Measurements from ENCODE around the gene VAMP4.
"Not testable (repeated sequence)": the region's sequence is repeated elsewhere in the genome, so short reads cannot be mapped to it uniquely, and the experiment has no call there.

Gene VAMP4

DNA sequence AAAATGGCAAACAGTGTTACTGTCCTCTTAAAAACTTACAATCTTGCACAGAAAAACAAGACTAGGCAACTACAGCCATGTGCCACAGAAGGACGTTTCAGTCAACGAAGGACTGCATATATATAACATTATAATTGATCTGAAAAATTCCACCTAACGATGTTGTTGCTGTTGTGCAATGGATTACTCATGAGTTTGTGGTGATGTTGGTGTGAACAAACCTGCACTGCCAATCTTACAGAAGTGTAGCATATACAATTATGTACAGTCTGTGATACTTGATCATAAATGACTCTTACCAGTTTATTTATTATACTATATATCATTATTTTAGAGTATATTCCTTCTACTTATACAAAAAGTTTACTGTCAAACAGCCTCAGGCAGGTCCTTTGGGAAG, 6.8 kb upstream of the VAMP4 start:
- no peak for DNase-seq

DNA sequence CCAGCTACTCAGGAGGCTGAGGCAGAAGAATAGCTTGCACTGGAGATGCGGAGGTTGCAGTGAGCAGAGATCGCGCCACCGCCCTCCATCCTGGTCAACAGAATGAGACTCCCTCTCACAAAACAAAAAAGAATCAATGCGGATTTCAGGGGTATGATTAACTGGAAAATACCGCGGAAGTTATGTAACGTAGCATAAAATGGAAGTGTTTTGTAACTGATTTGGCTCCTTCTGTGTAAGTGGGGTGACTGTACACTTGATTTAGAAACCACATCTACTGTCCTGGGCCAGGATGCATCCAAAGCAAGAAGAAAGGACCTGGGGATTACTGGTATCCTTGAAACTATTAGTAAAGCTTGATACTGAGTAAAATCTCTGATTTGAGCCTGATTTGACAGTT, 3.1 kb upstream of the VAMP4 start:
- no peak for DNase-seq

DNA sequence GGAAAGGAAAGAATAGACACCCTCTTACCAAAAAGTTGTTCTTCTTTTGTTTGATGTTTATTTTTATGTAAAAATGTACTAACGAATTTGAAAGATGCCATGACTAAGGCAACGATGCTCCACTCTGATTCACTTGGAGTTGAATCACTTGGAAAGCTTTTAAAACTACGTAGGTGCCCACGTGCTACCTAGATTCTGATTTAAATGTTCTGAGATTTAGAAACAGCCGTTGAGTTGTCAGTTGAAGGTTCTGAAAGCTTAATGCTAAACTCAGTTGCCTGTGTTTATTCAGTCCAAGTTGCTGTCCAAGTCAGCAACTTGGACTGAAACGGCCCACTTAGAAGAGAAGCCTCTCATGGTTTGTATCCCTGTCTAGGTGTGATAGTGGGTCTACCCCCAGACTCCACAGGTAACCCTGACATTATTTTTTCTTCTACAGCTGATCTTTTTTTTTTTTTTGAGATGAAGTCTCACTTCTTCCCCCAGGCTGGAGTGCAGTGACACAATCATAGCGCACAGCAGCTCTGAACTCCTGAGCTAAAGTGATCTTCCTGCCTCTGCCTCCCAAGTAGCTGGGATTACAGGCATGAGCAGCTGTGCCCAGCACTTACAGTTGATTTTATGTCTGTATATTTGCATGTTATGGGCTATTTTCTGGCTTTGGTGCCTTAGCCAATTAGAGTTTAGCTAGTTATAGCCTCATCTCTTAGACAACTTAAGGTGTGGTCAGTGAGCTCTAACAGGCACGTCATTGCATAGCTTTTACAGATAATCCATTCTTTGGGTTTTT, 1.4 kb upstream of the VAMP4 start:
- no peak for DNase-seq

DNA sequence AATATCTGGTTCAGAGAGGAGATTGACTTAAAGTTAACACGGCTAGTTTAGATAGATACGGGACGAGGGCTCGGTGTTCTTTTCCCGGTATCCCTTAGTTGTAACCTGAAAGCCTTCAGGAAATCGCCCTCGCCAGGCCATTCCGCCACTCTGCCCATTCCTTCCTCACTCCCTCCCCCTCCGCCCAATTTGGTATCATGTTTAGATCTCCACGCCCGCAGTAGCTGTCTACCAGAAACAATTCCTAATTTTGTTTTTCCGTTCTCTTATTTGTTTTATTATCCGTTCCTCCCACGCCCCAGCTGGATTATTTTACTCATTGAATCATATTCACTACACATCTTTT, 685 bp upstream of the VAMP4 start:
- peak; percentile 73 for DNase-seq

DNA sequence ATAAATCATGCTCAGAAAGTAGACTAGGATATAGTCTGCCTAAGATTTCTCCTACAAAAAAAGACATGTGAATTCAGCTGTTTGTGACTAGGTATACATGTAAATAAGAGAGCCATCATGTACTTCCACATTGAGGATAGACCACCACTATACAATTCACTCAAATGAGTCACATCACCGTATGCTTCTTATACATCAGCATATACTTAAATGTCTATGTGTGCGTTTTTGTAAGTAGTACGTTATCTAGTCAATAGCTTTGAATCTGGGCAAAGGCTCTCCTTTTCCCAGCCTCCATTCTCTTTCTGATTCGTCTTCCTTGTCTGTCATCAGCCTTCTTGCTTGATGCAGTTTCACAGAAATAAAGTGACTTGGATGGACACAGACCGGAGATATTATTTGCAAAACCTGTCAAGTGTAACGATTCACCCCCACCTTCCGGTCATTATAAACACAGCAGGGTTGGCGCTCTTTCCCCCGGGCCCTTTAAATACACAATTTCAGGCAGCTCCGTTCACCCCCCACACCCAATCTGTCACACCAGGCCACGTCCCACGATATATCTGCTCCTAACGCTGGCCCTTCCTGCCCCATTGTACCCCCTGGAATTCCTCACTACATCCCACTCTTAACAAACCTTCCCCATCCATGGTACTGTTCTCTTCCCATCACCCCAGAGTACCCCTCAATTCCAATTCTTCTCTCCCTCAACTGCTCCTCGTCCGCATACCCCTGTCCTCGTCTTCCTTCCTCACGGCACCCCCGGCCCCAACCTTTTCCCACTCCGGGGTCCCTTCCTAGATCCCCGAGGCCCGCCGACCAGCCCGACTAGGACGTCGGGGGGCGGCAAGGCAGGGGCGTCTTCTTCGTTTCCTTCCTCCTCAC, 636 bp downstream of the VAMP4 start:
- DNase-seq = peak; percentile 79

DNA sequence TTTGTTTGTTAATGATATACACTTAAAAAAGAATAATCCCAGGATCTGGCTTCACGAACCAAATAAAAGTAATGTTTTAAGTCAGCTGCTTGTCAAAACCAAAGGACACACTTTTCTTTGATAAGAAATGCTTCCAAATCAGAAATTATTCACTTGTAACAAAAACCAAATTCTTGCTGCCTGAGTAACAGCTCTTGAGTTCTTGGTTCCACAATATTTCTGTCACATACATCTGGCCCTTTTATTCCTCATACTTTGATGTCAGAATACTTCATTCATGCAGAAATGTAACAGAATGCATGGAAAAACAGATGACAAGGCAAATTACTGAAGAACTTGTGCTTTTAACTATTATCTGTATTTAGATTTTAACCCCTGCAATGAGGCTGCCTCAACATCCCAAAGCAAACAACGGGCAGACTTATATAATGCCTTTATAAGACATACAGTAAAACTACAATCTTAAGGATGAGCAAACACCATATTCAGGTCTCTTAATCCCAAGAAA, 1.5 kb downstream of the VAMP4 start:
- DNase-seq = no peak

DNA sequence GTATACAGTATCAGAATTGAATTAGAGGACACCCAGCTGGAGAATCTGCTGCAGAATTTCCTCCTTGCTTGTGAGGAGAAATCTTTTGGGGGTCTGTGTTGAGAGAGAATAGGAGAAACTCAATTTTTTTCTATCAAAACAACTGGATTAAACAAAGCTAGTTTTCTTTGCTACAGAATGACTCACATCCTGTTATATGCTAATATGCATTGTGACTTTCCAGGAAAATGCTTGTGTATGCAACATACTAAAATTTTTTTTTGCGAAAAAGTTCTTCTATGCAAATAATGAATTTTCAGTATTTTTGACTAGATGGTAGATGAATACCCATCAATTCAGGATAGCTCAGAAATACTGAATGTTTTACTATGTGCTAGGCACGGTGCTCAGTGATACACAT, 2.2 kb downstream of the VAMP4 start:
- no peak for DNase-seq

DNA sequence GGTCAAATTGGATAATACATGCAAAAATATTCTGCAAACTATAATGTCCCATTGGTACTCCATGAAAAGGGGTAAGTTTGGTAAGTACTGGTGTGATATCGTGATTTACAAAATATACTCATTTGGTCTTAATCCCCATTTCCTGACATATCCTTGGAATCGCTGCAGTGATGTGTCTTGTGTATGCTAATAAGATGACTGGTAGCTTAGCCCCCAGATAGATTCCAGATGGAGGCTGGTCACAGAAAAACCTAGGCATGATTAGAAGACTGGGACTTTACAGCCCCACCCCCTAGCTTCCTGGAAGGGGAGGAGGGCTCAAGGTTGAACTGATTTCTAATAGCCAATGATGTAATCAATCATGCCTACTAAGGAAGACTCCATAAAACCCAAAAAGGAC, 3.0 kb downstream of the VAMP4 start:
- DNase-seq = no peak

DNA sequence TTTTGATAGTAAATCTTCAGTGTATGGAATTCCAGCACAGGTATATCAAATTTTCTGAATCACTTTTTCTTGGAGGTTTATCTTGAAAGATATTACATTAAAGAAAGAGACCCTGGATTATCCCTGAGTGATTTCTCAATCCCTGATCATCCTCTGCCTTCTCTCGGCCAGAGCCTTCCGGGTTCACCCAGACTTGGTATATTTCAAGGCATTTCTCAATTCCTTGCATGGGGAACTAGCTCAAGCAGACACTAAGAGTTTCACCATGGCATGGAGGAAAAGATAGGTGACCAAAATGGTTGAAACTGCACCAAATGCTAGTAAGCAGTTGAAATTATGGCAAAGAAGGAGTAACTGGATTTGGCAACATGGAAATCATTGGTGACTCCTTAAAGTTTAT, 5.7 kb downstream of the VAMP4 start:
- DNase-seq = no peak

DNA sequence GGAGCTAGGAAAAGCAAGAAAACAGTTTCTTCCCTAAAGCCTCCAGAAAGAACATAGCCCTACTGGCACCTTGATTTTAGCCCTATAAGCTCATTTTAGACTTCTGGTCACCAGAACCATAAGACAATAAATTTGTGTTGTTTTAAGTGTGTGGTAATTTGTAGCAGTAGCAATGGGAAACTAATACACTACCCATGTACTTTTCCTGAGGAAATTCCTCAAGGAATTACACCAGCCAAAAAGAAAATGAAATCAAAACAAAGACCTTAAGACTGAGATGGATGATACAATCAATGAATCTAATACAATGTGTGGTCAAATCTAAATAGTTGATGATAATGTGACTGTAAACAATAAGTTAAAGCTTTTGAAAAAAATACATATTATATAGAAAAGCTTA, 11.8 kb downstream of the VAMP4 start:
- no peak for DNase-seq

DNA sequence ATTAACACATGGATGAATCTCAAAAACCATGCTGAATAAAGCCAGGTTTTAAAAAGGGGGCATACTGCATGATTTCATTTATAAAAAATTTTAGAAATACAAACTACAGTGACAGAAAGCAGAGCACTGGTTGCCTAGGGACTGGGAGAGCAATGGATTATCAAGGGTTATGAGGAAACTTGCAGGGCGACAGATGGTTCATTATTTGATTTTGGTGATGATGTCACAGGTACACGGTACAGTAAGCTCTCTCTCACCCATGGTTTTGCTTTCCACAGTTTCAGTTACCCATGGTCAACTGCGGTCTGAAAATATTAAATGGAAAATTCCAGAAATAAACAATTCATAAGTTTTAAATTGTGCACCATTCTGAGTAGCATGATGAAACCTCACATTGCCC, 14.1 kb downstream of the VAMP4 start:
- DNase-seq = no peak

DNA sequence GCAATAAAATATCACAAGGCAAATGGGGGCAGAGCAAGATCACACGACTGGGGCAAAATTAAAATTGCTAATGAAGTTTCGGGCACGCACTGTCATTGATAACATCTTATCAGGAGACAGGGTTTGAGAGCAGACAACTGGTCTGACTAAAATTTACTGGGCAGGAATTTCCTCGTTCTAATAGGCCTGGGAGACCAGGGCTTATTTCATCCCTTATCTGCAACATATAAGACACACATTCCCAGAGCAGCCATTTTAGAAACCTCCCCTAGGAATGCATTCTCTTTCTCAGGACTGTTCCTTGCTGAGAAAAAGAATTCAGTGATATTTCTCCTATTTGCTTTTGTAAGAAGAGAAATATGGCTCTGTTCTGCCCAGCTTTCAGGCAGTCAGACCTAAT, 18.7 kb downstream of the VAMP4 start:
- not testable (repeated sequence) for DNase-seq

DNA sequence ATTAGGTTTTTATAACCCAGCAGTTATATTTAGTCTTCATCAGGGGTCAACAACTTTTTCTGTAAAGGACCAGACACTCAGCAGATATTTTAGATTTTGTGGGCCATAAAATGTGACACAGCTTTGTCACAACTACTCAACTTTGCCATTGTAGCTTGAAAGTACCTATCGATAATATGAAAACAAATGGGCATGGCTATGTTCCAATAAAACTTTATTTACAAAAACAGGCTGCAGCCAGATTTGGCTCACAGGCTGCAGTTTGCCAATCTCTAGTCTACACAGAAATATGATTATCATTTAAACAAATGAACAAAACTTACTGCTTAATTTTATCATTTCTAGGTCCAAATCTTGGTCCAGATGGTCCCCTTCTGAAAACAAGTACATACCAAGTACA, 23.0 kb downstream of the VAMP4 start:
- DNase-seq = no peak

DNA sequence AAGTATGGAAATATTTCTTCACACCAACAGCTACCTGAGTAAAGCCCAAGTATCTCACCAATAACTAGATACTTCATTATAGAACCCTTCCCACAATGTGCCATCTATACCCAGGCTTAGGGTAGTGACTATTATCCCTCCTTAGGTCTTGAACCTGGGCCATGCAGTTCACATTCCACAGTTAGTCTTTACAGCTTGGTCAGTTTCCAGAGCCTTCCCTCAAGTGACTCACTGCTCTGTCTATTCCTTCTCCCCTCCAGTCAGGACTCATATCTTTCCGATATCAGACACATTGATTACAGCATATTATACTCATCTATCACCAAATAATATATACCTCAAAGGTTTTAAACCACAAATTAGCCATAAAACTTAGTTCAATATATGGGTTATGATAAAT, 23.6 kb downstream of the VAMP4 start:
- DNase-seq = no peak

DNA sequence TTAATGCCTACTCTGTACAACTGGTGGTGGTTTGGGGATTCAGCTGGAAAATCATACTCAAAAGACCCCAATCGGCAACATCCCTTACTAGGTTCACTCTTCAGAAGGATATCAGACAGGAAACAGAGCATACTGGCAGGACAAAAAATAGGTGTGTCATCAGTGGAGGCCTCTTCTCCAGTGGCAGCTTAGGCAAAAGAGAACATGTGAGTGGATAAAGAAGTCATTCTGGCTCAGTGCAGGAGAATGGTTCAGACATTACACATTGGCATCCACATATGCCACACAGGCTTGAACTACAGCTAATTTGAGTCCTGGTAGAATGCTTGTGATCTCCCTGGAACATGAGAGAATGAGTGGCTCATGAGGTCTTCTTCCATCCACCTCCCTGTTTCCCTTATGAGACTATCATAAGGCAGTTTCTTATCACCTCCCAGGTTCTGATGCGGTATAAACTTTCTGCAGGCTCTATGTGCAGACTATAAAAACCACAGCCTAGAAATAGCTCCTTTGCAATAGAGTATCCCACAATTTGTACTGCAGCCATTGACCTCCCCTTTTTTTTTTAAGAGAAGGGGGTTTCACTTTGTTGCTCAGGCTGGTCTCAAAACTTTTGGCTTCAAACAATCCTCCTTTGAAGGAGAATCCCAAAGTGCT, 24.7 kb downstream of the VAMP4 start:
- no peak for DNase-seq

DNA sequence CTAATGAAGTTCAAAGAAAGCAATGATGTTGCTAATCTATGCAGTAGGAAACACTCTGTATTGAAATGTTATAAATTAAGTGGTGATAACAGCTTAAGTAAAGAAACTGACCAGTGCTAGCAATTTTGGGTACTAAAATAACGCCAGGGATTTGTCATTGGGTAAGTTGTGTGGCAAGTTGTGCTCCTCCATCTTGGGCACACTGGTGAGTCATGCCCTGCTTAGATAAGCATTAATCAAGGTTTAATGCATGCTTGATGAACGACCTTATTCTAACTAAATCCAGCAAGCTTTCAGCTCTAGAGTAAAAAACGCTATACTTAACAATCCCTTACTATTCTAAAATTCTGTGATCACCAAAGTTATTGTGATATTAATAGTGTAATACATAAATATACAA, 25.2 kb downstream of the VAMP4 start:
- DNase-seq = no peak

DNA sequence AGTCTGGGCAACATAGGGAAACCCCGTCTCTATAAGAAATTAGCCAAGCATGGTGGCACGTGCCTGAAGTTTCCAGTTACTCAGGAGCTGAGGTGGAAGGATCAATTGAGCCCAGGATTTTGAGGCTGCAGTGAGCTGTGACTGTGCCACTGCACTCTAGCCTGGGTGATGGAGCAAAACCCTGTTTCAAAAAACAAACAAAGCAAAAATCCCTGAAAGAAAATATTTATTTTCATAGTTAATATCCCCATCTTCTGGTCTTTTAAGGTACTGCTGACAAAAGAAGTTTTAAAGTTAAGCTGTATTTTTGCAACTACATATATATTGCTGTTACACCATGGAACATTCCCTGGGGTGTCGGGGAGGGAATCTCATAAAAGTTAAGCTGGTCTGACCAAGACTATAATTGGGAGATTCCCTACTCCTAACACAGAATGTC, 26.0 kb downstream of the VAMP4 start:
- no peak for DNase-seq

DNA sequence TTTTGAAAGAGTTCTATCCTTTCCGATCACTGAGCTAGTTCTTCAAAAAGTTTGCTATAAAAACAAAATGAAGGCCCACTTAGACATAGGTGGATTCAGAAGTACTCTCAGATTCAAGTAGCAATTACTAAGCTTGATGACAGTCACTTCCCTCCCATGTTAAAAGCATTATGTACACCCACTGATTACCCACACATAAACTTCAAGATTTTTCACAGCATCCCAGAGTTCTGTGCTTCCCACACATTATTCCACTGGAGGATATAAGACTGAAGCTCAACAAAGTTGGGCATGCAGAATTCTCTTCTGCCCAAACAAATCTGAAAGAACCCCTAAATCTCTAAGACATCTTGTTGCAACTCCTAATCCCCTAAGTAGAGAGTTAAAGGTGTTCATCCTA, 29.5 kb downstream of the VAMP4 start:
- DNase-seq = no peak

DNA sequence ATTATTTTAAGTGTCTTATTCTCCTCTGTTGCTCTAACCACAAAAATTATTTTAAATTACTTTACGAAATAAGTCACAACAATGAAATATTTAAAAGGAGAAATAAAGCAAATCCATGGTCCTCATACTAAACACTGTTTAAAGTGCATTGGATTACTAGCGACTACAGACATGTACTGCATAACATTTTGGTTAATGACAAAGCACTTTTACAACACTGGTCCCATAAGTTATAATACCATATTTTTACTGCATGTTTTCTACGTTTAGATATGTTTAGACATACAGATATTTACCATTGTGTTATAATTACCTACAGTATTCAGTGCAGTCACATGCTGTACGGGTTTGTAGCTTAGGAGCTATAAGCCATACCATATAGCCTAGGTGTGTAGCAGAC, 30.2 kb downstream of the VAMP4 start:
- no peak for DNase-seq

DNA sequence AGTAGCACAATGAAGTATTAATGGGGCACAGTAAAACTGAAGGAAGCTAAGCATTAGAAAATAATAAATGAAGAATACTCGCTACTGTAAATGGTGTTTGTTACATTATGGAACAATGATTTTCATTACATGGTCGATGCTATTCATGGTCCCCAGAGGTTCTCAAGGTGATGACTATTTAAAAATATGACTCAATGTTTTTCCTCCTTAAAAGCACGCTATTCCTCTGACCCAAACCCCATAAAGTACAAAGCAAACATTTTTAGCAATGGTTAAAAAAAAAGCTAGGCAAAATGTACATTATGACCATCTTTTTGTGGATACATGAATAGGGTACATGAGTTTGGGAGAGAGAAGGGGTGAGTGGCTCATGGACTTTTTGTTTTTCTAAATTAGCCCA, 34.3 kb downstream of the VAMP4 start:
- no peak for DNase-seq

DNA sequence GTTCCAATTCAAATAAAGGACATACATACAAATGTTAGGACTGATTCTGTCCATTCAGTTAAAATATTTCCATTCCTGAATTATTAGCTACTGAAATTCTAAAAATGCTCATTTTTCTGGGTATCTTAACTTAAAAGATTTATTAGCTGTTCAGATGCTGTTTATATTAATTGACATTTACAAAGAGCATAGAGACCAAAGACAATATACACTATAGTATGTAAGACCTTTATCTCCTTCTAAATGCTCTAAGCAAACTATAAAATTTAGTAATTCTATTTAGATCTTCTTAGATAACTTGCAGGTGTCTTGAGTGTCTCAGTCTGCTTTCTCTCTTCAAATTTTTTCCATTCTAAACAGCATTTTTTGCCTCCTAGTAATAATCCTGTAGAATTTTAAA, 39.3 kb downstream of the VAMP4 start:
- no peak for DNase-seq

DNA sequence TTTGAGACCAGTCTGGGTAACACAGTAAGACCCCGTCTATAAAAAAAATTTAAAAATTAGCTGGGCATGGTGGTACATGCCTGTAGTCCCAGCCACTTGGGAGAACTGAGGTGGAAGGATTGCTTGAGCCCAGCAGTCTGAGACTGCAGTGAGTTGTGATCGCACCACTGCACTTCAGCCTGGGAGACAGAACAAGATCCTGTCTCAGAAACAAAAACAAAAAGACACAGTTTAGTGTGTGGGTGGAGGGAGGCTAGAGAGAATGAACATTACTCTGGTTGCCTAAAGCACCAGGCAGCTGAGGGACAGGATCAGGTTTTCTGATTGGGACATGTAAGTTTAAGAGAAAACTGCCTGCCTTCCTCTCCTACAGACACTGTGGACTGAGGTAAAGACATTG, 42.3 kb downstream of the VAMP4 start:
- no peak for DNase-seq

DNA sequence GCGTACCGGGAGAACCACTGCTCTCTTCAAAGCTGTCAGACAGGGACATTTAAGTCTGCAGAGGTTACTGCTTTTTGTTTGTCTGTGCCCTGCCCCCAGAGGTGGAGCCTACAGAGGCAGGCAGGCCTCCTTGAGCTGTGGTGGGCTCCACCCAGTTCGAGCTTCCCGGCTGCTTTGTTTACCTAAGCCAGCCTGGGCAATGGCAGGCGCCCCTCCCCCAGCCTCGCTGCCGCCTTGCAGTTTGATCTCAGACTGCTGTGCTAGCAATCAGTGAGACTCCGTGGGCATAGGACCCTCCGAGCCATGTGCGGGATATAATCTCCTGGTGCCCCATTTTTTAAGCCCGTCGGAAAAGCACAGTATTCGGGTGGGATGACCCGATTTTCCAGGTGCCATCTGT, 46.1 kb downstream of the VAMP4 start:
- DNase-seq = not testable (repeated sequence)

DNA sequence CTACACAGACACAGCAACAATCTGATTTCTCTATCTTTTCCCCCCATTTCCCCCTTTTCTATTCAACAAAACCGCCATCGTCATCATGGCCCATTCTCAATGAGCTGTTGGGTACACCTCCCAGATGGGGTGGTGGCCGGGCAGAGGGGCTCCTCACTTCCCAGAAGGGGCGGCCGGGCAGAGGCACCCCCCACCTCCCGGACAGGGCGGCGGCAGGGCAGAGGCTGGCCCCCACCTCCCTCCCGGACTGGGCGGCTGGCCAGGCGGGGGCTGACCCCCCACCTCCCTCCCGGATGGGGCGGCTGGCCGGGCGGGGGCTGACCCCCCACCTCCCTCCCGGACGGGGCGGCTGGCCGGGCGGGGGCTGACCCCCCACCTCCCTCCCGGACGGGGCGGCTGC, 48.3 kb downstream of the VAMP4 start:
- DNase-seq = not testable (repeated sequence)
